ENCODE measurements around the gene ITCH.
"Not testable (repeated sequence)": the region's sequence is repeated elsewhere in the genome, so short reads cannot be mapped to it uniquely, and the experiment has no call there.

ITCH gene

GRCh38 chr20:34363062-34363464 lies at the start of gene ITCH:
Gene ITCH, plus strand, starts transcription at chr20:34363273. Its CDS starts 30,539 bp downstream, at chr20:34393812.
- peak; percentile 98 for DNase-seq (ENCODE audit: low spot score)

GRCh38 chr20:34315236-34315635 lies 47.8 kb upstream of the ITCH start:
- DNase-seq (ENCODE audit: low spot score): no peak

GRCh38 chr20:34316196-34316814 lies 46.8 kb upstream of the ITCH start:
- DNase-seq (ENCODE audit: low spot score): no peak

GRCh38 chr20:34318609-34319443 lies 44.2 kb upstream of the ITCH start:
- DNase-seq (ENCODE audit: low spot score): no peak

- DNase-seq (ENCODE audit: low spot score): no peak
Measured at GRCh38 chr20:34320861-34321260, 42.2 kb upstream of the ITCH start.

- DNase-seq (ENCODE audit: low spot score): no peak
Measured at GRCh38 chr20:34322267-34323105, 40.6 kb upstream of the ITCH start.

GRCh38 chr20:34324541-34324940 lies 38.5 kb upstream of the ITCH start:
- DNase-seq (ENCODE audit: low spot score): no peak

- not testable (repeated sequence) for DNase-seq (ENCODE audit: low spot score)
Measured at GRCh38 chr20:34328207-34328606, 34.9 kb upstream of the ITCH start.

- DNase-seq (ENCODE audit: low spot score): no peak
Measured at GRCh38 chr20:34328928-34329677, 34.0 kb upstream of the ITCH start.

GRCh38 chr20:34330861-34331544 lies 32.1 kb upstream of the ITCH start:
- not testable (repeated sequence) for DNase-seq (ENCODE audit: low spot score)

- DNase-seq (ENCODE audit: low spot score): no peak
Measured at GRCh38 chr20:34331838-34332237, 31.2 kb upstream of the ITCH start.

- no peak for DNase-seq (ENCODE audit: low spot score)
Measured at GRCh38 chr20:34332262-34332920, 30.7 kb upstream of the ITCH start.

- DNase-seq (ENCODE audit: low spot score): no peak
Measured at GRCh38 chr20:34333786-34334185, 29.3 kb upstream of the ITCH start.

- no peak for DNase-seq (ENCODE audit: low spot score)
Measured at GRCh38 chr20:34334654-34335407, 28.2 kb upstream of the ITCH start.

- DNase-seq (ENCODE audit: low spot score): no peak
Measured at GRCh38 chr20:34337544-34337943, 25.5 kb upstream of the ITCH start.

GRCh38 chr20:34337982-34338726 lies 24.9 kb upstream of the ITCH start:
- no peak for DNase-seq (ENCODE audit: low spot score)

GRCh38 chr20:34340726-34341125 lies 22.3 kb upstream of the ITCH start:
- not testable (repeated sequence) for DNase-seq (ENCODE audit: low spot score)

- not testable (repeated sequence) for DNase-seq (ENCODE audit: low spot score)
Measured at GRCh38 chr20:34341199-34341598, 21.9 kb upstream of the ITCH start.

Data from hepatic stellate cell (primary cell).